Keratinocyte (primary cell): ENCODE measurements around the gene NFKBIZ. TPM values are rescaled to one million over a fixed set of nuclear protein-coding genes. Genes with fewer than 3 reads are reported as not detected.
A peak's percentile ranks its signal among the peaks of the same experiment; 100 is the strongest.

Experiments used
- DNase-seq: peaks from one replicate; pipeline ENCODE4 v3.0.0-alpha.2; 2011; ENCODE audit warnings: low read depth, missing footprints, low spot score
- FAIRE-seq: peaks from 2 replicates; lab custom pipeline; 2011; peaks lifted over from hg19 to GRCh38; lab: Jason Lieb, UNC
- H2AFZ ChIP-seq: 2 replicates; pipeline ENCODE4 v1.6.0; 2012; ENCODE audit warnings: low read length, control low read depth, inconsistent platforms; ENCODE audit not compliant: control insufficient read depth
- H3K27ac ChIP-seq: 2 replicates; pipeline ENCODE4 v1.5.1; 2011; ENCODE audit warnings: low read length; ENCODE audit not compliant: control insufficient read depth, insufficient read depth
- H3K27me3 ChIP-seq: 3 replicates; pipeline ENCODE4 v1.6.0; 2011; ENCODE audit warnings: low read length; ENCODE audit not compliant: control insufficient read depth, insufficient read depth; ENCODE audit errors: extremely low read depth
- H3K36me3 ChIP-seq, 2 experiments: 2 replicates in 1 of 2; 3 replicates in 1 of 2; pipeline ENCODE4 v1.5.1; 2011; ENCODE audit warnings: low read length in 2 of 2, mild to moderate bottlenecking in 1 of 2; ENCODE audit not compliant: control insufficient read depth in 2 of 2, insufficient read depth in 2 of 2; ENCODE audit errors: extremely low read depth in 1 of 2
- H3K4me1 ChIP-seq: 3 replicates; pipeline ENCODE4 v1.5.1; 2011; ENCODE audit warnings: low read length; ENCODE audit not compliant: control insufficient read depth, insufficient read depth; ENCODE audit errors: extremely low read depth
- H3K4me2 ChIP-seq: 3 replicates; pipeline ENCODE4 v1.6.0; 2011; ENCODE audit warnings: low read depth, low read length; ENCODE audit not compliant: control insufficient read depth, insufficient read depth; ENCODE audit errors: extremely low read depth
- H3K4me3 ChIP-seq, 3 experiments: fragments of 200-600 bp in 1 of 3; sonication (generic) in 1 of 3; 2 replicates in 2 of 3; 3 replicates in 1 of 3; pipeline ENCODE4 v1.5.1; 2011 to 2016; ENCODE audit warnings: low read length in 3 of 3, mild to moderate bottlenecking in 3 of 3, control low read depth in 2 of 3, inconsistent platforms in 1 of 3, low read depth in 1 of 3, mixed read lengths in 1 of 3, mixed run types in 1 of 3, moderate library complexity in 1 of 3; ENCODE audit not compliant: control insufficient read depth in 2 of 3, insufficient read depth in 2 of 3; ENCODE audit errors: extremely low read depth in 1 of 3
- H3K79me2 ChIP-seq: 2 replicates; pipeline ENCODE4 v1.6.0; 2012; ENCODE audit warnings: low read length; ENCODE audit not compliant: control insufficient read depth, insufficient read depth
- H3K9ac ChIP-seq: 3 replicates; pipeline ENCODE4 v1.6.0; 2011; ENCODE audit warnings: low read length; ENCODE audit not compliant: control insufficient read depth, insufficient read depth; ENCODE audit errors: extremely low read depth
- H3K9me1 ChIP-seq: 3 replicates; pipeline ENCODE4 v1.6.0; 2011; ENCODE audit warnings: low read length; ENCODE audit not compliant: control insufficient read depth, insufficient read depth; ENCODE audit errors: extremely low read depth
- H3K9me3 ChIP-seq: 2 replicates; pipeline ENCODE4 v1.5.1; 2012; ENCODE audit warnings: low read depth, low read length; ENCODE audit not compliant: control insufficient read depth
- H4K20me1 ChIP-seq: 3 replicates; pipeline ENCODE4 v1.6.0; 2011; ENCODE audit warnings: low read length; ENCODE audit not compliant: control insufficient read depth, insufficient read depth; ENCODE audit errors: extremely low read depth
- CTCF ChIP-seq, 3 experiments: IDR thresholded peaks in 1 of 3; conservative IDR thresholded peaks in 1 of 3; optimal IDR thresholded peaks in 1 of 3; 2 replicates in 2 of 3; 3 replicates in 1 of 3; pipeline versions ENCODE3 to v1.5.1; 2011; ENCODE audit warnings: low read length in 3 of 3, mild to moderate bottlenecking in 3 of 3, moderate library complexity in 2 of 3, control low read depth in 1 of 3, inconsistent platforms in 1 of 3; ENCODE audit not compliant: insufficient read depth in 2 of 3; ENCODE audit errors: extremely low read depth in 1 of 3
- EZH2 ChIP-seq: IDR thresholded peaks from one replicate; pipeline ENCODE4 v1.6.1; 2012; ENCODE audit warnings: inconsistent platforms, mild to moderate bottlenecking, low read length, moderate library complexity
- dilution Hi-C: fragments of 300-500 bp; cut with MboI; formaldehyde crosslinking; loops from one replicate; pipeline ENCODE4 v1.7.0; 2020; ENCODE audit warnings: low sequenced_read_pairs; ENCODE audit not compliant: extremely low pct_ligation_motif_present
- polyA plus RNA-seq, 5 experiments: library from polyadenylated mRNA; depleted of rRNA in 3 of 5; stranded (reverse) in 3 of 5; stranded (forward) in 1 of 5; unstranded in 1 of 5; fragments of >200 nt; gene quantifications; 1 replicate in 1 of 5; 2 replicates in 3 of 5; 3 replicates in 1 of 5; pipeline versions ENCODE4 v1.2.1 to v1.2.3, GENCODE V29; 2011 to 2012; ENCODE audit warnings: missing spikeins in 2 of 5, low read depth in 1 of 5, low replicate concordance in 1 of 5

The NFKBIZ gene
- polyA plus RNA-seq, 1 donor (not counting 4 experiments of a cell fraction or from before 2014, with no cell fraction given): 88.9 TPM

GRCh38 chr3:101812895-101813294 lies 36.4 kb upstream of the NFKBIZ start:
- H3K9me1 ChIP-seq: no peaks in the 10 kb centered on the region
- H3K9ac ChIP-seq: no peak overlapping the region
- H3K79me2 ChIP-seq: no peaks in the 10 kb centered on the region
- DNase-seq (no peak), FAIRE-seq (no peak)
- H3K27me3 ChIP-seq: no peaks in the 10 kb centered on the region
- H3K4me1 ChIP-seq: peaks cover 4% of the 10 kb centered on the region
- H3K27ac ChIP-seq: no peak overlapping the region
- TF ChIP-seq CTCF (optimal IDR thresholded peaks at IDR 0.05 in 1 of 3, IDR thresholded peaks at IDR 0.05 in 1 of 3, conservative IDR thresholded peaks at IDR 0.05 in 1 of 3; ENCODE audit: extremely low read depth in 1 of 3, insufficient read depth in 2 of 3, low read length in 3 of 3) (no peak), EZH2 (no peak)
- H3K4me3 ChIP-seq: no peak overlapping the region
- dilution Hi-C loops: no loop called here
- no peak overlapping the region for H2AFZ ChIP-seq
- H3K36me3 ChIP-seq: no peaks in the 10 kb centered on the region
- H4K20me1 ChIP-seq: no peaks in the 10 kb centered on the region
- no peak overlapping the region for H3K4me2 ChIP-seq
- no peaks in the 10 kb centered on the region for H3K9me3 ChIP-seq

GRCh38 chr3:101813817-101814440 lies 35.4 kb upstream of the NFKBIZ start:
- H2AFZ ChIP-seq: no peak overlapping the region
- dilution Hi-C loops: no loop called here
- no peaks in the 10 kb centered on the region for H3K9me1 ChIP-seq
- H3K4me2 ChIP-seq: no peak overlapping the region
- no peaks in the 10 kb centered on the region for H3K27me3 ChIP-seq
- no peaks in the 10 kb centered on the region for H4K20me1 ChIP-seq
- no peak overlapping the region for H3K9ac ChIP-seq
- no peaks in the 10 kb centered on the region for H3K79me2 ChIP-seq
- H3K27ac ChIP-seq: no peak overlapping the region
- TF ChIP-seq CTCF (optimal IDR thresholded peaks at IDR 0.05 in 1 of 3, IDR thresholded peaks at IDR 0.05 in 1 of 3, conservative IDR thresholded peaks at IDR 0.05 in 1 of 3; ENCODE audit: extremely low read depth in 1 of 3, insufficient read depth in 2 of 3, low read length in 3 of 3) (peak in 2 of 3 experiments; percentile 41 to 46), EZH2 (no peak)
- no peak for FAIRE-seq
- no peak for DNase-seq
- H3K4me1 ChIP-seq: peaks cover 4% of the 10 kb centered on the region
- H3K36me3 ChIP-seq: no peaks in the 10 kb centered on the region
- H3K9me3 ChIP-seq: no peaks in the 10 kb centered on the region
- no peak overlapping the region for H3K4me3 ChIP-seq
